Umbilical cord (tissue), 2 donors: ENCODE results near the gene DAGLB. TPM values are rescaled to one million over a fixed set of nuclear protein-coding genes. Genes with fewer than 3 reads are reported as not detected.
"Not testable (repeated sequence)": the region's sequence is repeated elsewhere in the genome, so short reads cannot be mapped to it uniquely, and the experiment has no call there.

Experiments
- DNase-seq: peaks from one replicate; pipeline ENCODE4 v3.0.0-alpha.2; 2015; ENCODE audit warnings: low spot score
- total RNA-seq: library from RNA; depleted of rRNA; stranded (reverse); fragments of >200 nt; gene quantifications from one replicate; pipeline ENCODE4 v1.2.3, GENCODE V29; 2014; ENCODE audit warnings: low replicate concordance; ENCODE audit not compliant: insufficient read depth

Gene DAGLB
- total RNA-seq, 1 donor from 2014 or later, result 10.4 TPM

- DNase-seq, result no peak
Measured at GRCh38 chr7:6461946-6462550, 14.3 kb upstream of the DAGLB start.

- no peak for DNase-seq
Measured at GRCh38 chr7:6460990-6461584, 13.3 kb upstream of the DAGLB start.

- DNase-seq, result no peak
Measured at GRCh38 chr7:6460303-6460702, 12.5 kb upstream of the DAGLB start.

GRCh38 chr7:6458676-6459075, 10.9 kb upstream of the DAGLB start:
- not testable (repeated sequence) for DNase-seq

DNA sequence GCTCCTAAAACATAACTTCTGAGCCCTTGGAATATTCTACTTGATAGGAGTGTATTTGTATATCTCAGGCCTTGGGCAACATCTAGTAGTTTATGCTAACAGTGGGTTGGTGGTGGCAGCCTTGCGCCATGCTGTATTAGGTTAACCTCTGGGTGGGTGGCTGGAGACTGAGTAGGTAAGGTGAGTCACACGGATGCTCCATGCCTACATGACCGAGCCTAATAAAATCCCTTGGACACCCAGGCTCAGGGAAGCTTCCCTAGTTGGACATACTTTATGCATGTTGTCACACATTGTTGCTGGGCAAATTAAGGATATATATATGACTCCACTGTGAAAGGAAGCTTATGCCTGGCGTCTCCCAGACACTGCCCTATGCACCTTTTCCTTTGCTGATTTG, 6.0 kb upstream of the DAGLB start:
- DNase-seq, result no peak

DNA sequence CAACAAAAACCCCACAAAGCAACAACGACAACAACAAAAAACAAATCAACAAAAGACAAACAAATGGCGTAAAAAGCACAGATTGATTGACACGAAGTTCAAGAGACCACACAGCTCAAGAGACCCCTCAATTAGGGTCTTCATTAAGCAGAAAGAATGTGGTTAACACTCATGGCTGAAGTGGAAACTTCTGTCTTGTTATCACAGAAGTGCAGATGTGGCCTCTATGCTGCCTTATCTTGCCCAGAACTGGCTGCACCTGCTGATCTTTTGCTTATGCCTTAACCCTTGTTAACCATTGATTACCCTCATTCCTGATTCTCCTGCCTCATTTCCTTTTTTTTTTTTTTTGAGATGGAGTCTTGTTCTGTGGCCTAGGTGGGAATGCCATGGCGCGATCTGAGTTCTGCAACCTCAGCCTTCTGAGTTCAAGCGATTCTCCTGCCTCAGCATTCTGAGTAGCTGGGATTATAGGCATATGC, 3.5 kb upstream of the DAGLB start:
- DNase-seq, result no peak

DNA sequence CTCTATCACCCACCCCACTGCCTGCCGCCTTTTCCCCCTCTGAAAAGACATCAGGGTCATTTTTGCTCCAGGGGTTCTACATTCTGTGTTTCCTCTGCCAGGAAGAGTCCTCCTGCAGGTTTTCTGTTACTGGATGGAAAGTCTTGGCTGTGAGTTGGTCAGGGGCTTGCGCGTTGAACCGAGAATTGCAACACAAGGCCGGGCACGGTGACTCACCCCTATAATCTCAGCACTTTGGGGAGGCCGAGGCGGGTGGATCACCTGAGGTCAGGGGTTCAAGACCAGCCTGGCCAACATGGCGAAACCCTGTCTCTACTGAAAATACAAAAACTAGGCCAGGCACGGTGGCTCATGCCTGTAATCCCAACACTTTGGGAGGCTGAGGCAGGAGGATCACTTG, 2.8 kb upstream of the DAGLB start:
- DNase-seq, result not testable (repeated sequence)

GRCh38 chr7:6449884-6450283, 2.1 kb upstream of the DAGLB start:
- not testable (repeated sequence) for DNase-seq

DNA sequence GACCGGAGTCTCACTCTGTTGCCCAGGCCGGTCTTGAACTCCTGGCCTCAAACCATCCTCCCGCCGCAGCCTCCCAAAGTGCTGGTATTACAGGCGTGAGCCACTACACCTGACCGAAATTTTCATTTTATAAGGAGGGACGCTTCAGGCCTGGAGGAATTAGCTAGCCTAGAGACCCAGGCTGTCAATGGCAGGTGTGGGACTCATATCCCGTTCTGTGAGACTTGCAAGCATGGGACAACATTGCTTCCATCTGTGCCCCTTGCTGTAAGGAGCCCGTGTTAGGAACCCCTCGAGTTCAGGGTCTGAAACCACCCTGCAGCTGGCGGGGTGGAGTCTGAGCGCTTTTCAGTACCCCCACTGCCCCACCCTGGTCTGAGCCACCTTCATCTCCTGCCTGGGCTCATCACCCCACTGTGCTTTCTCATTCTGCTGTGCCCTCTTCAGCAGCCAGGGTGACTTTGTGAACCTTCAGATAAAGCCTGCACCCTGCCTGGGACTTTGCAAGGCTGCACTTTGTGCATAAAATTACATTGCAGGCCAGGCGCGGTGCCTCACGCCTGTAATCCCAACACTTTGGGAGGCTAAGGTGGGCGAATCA, 1.3 kb upstream of the DAGLB start:
- no peak for DNase-seq

GRCh38 chr7:6446838-6447580, 745 bp downstream of the DAGLB start:
- DNase-seq, result peak; percentile 53

DNA sequence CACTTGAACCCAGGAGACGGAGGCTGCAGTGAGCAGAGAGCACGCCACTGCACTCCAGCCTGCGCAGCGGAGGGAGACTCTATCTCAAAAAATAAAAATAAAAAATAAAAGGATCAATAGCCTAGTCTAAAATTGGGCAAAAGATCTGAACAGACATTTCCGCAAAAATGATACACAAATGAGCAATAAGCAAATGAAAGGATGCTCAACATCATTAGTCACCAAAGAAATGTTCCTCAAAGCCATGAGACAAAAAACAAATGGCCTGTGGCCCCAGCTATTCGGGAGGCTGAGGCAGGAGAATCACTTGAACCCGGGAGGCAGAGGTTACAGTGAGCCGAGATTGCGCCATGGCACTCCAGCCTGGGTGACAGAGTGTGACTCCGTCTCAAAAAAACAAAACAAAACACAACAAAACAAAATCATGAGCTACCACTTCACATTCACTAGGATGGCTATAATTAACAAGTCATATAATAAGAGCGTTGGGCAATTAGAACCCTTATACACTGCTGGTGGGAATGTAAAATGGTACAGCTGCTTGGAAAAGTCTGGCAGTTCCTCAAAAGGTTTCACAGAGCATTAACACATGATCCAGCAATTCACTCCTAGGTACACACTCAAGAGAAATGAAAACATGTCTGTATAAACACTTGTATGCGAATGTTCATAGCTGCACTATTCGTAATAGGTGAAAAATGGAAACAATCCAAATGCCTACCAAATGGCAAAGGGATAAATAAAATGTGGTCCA, 3.1 kb downstream of the DAGLB start:
- DNase-seq, result no peak

DNA sequence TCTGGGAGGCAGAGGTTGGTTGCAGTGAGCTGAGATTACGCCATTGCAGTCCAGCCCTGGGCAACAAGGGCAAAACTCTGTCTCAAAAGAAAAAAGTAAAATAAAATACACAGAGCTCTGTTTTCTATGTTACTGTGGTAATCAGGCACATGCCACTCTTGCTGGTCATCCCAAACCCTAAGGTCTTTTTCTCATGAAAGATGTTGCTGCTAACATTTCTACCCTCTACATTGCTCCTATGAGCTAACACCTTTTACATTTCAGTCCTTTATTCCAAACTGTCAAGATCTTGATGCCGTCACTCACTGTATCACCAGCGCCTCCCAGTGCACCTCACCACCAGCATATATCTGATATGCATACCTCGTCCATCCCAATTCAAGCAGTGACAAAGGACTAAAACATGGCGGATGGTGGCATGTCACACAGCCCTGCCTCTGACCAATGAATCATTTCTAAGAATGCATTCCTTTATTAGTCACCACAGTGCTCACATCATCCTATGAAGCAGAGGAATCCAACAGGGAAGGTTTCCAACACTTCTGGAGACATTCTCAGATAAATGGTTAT, 4.3 kb downstream of the DAGLB start:
- DNase-seq, result peak; percentile 44

- DNase-seq, result no peak
Measured at GRCh38 chr7:6442114-6442513, 5.6 kb downstream of the DAGLB start.

DNA sequence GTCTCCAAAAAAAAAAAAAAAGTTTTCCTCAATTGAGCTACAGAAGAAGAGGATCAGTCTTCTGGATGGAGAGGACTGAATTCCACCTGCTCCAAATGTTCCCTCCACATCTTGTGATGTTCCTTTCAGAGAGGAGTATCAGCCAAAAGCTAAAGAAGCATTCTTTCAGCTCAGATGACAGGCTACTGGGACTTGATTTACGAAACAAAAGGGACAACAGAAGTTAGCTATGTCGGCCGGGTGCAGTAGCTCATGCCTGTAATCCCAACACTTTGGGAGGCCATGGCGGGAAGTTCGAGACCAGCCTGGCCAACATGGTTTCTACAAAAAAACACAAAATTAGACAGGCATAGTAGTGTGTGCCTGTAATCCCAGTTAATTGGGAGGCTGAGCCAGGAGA, 7.4 kb downstream of the DAGLB start:
- no peak for DNase-seq

GRCh38 chr7:6438427-6438826, 9.3 kb downstream of the DAGLB start:
- DNase-seq, result no peak

GRCh38 chr7:6437251-6437650, 10.5 kb downstream of the DAGLB start:
- no peak for DNase-seq

DNA sequence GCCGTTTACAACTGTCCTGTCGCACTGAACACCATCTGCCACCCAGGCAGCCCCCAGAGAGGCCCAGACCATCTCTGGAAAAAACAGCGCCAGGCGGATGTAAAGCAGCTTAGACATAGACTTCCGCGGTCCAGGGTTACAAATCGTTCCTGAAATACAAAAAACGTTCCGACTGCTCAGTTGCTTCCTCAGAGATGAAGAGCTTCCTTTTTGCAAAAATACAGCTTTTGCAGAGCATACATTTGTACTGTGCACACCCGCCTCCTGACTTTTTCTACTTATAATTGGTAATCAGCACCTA, 11.4 kb downstream of the DAGLB start:
- DNase-seq, result peak; percentile 47

- peak; percentile 85 for DNase-seq
Measured at GRCh38 chr7:6435486-6436384, 12.0 kb downstream of the DAGLB start.

DNA sequence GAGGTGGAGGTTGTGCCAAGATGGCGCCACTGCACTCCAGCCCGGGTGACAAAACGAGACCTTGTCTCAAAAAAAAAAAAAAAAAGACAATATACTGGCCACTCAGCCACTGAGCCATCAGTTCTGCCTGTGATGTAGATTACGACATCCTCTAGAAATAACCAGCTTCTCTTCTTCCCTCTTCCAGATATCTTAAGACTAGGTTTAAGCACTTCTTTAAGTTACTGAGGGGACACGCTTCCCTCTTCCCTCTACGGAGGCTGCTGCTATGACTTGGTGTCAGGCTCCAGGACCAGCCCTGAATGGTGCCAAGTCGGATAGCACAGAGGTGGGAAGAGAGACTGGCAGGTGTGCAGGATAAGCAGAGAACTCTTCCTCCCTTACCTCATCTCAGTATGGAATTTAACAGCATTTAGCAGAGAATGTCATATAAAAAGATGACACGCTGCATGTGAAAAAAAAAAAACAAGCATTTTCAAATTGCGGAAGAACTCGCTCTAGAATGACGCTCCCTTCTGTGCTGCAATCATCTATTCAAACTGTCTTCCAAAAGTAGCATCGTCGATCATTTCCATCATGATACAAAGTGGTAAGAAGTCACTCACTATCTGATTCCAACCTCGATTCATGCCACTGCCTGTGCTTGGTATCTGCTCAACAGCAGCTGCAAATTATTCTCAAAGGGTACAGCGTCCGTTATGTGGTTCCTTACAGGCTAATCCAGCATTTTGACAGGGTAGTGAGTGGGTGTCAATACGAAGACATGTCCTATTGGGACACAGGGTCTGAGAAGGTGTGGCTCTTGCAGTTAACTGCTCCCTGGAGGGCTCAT, 13.8 kb downstream of the DAGLB start:
- no peak for DNase-seq

DNA sequence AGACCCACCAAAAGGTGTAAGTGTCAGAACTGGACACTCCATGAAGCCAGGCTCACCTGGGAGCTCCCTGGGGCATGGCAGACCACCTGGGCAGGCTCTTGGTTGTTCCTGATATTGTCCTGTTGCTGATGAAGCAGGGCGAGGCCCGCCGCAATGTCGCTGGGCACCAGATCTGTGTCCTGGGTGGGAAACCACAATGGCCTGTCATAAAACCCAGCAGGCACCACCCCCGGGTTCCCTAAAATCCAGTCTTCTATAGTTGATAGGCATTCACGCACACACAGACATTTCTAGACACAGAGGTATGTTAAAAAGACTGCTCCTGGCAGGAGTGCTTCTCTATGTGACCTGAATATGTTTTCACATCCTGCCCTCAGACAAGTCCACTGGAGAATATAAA, 15.0 kb downstream of the DAGLB start:
- no peak for DNase-seq
